GM23338 (cell line): ENCODE measurements around the gene SMG6.

Source experiments
- CREB1 ChIP-seq: fragments of 250-450 bp; sonication (Bioruptor Pico); IDR thresholded peaks from 2 replicates; pipeline ENCODE4 v1.5.0; 2020; ENCODE audit warnings: low read depth, mild to moderate bottlenecking, moderate library complexity
- CTCF ChIP-seq, 2 experiments: fragments of 200-600 bp in 1 of 2; sonication (generic) in 1 of 2; conservative IDR thresholded peaks; 2 replicates each; pipeline versions ENCODE4 v1.5.1 to v1.6.1; 2016 to 2017; ENCODE audit warnings: antibody characterized with exemption in 2 of 2, low read depth in 2 of 2, mild to moderate bottlenecking in 2 of 2, moderate library complexity in 1 of 2
- EZH2 ChIP-seq: fragments of 200-600 bp; sonication (generic); IDR thresholded peaks from one replicate; pipeline ENCODE4 v1.8.0; 2017; ENCODE audit warnings: antibody characterized with exemption, mild to moderate bottlenecking, low read depth; ENCODE audit not compliant: unreplicated experiment
- EZH2phosphoT487 ChIP-seq: fragments of 200-600 bp; sonication (generic); IDR thresholded peaks from one replicate; pipeline ENCODE4 v1.8.1; 2018; ENCODE audit warnings: antibody characterized with exemption; ENCODE audit not compliant: unreplicated experiment
- JUNB ChIP-seq: IDR thresholded peaks from one replicate; pipeline ENCODE4 v1.6.1; 2016; ENCODE audit warnings: antibody characterized with exemption; ENCODE audit not compliant: unreplicated experiment
- POLR2AphosphoS5 ChIP-seq: IDR thresholded peaks from 2 replicates; pipeline ENCODE4 v1.6.1; 2016; ENCODE audit warnings: antibody characterized with exemption, low read depth
- REST ChIP-seq: IDR thresholded peaks from one replicate; pipeline ENCODE4 v1.6.1; 2018; ENCODE audit warnings: antibody characterized with exemption; ENCODE audit not compliant: unreplicated experiment
- ZNF331 ChIP-seq: fragments of 250-450 bp; sonication (Bioruptor Pico); IDR thresholded peaks from 2 replicates; pipeline ENCODE4 v1.5.0; 2020; ENCODE audit warnings: low read depth, mild to moderate bottlenecking, moderate library complexity
- ZNF462 ChIP-seq: fragments of 250-450 bp; sonication (Bioruptor Pico); IDR thresholded peaks from 2 replicates; pipeline ENCODE4 v1.5.0; 2020; ENCODE audit warnings: mild to moderate bottlenecking, moderate library complexity

GRCh38 chr17:2085648-2085949 lies 218.0 kb downstream of the SMG6 start:
- TF ChIP-seq CTCF (conservative IDR thresholded peaks at IDR 0.05; ENCODE audit: low read depth in 2 of 2) (no peak), REST (no peak), EZH2 (no peak), JUNB (no peak), POLR2AphosphoS5 (no peak), EZH2phosphoT487 (no peak), CREB1 (CRISPR knock-in tag) (no peak), ZNF331 (CRISPR knock-in tag) (no peak), ZNF462 (CRISPR knock-in tag) (no peak)
